HCT116 (cell line): Measurements from ENCODE around the gene CISD3. TPM values are rescaled to one million over a fixed set of nuclear protein-coding genes. Genes with fewer than 3 reads are reported as not detected.

Source experiments
- ATAC-seq: fragments of 200-7000 bp; cut with Tn5 transposase; 2 replicates; pipeline ENCODE4 v1.9.1; 2020; ENCODE audit warnings: mild to moderate bottlenecking, moderate library complexity
- BruUV-seq: library from RNA; stranded (reverse); fragments of 400-500 nt; replicated peaks from 2 replicates; lab custom pipeline; 2021; lab: Mats Ljungman, UMichigan
- CTCF ChIA-PET: fragments of 300-600 bp; sonication (Branson Sonifier 250); formaldehyde crosslinking; loops from one replicate; lab custom pipeline; 2021; ENCODE audit warnings: antibody characterized with exemption; lab: Charles Lee
- POLR2A ChIA-PET: fragments of 300-600, 350-600 bp; sonication (Branson Sonifier 250); formaldehyde crosslinking; loops from one replicate; lab custom pipeline; 2021; ENCODE audit warnings: antibody characterized with exemption; lab: Charles Lee
- RAD21 ChIA-PET, 2 experiments: fragments of 300-600 bp; sonication (Branson Sonifier 250); formaldehyde crosslinking; loops; one replicate each; lab custom pipeline; 2023; ENCODE audit warnings: low total read pairs in 2 of 2; ENCODE audit not compliant: uncharacterized antibody in 2 of 2, unreplicated experiment in 2 of 2, low non-redundant PET in 1 of 2; lab: Charles Lee
- DNase-seq: peaks from one replicate; pipeline ENCODE4 v3.0.0-alpha.2; 2010; ENCODE audit warnings: low read depth, low spot score
- H2AFZ ChIP-seq: fragments of 200-600 bp; shearing (Covaris generic), sonication (generic); 2 replicates; pipeline ENCODE4 v1.6.1; 2017; ENCODE audit warnings: low read depth, mixed run types, mixed read lengths, antibody characterized with exemption, low read length; ENCODE audit not compliant: poor library complexity, severe bottlenecking
- H3K27ac ChIP-seq: 2 replicates; pipeline ENCODE4 v1.5.1; 2012; ENCODE audit warnings: low read depth, low read length
- H3K27me3 ChIP-seq: fragments of 200-600 bp; sonication (generic); 2 replicates; pipeline ENCODE4 v1.6.1; 2016; ENCODE audit warnings: mixed run types, low read length, mixed read lengths; ENCODE audit not compliant: insufficient read depth
- H3K36me3 ChIP-seq, 2 experiments: fragments of 200-500 bp in 1 of 2; fragments of 200-600 bp in 1 of 2; sonication (Bioruptor generic) in 1 of 2; sonication (generic) in 1 of 2; 2 replicates each; pipeline versions ENCODE4 v1.5.1 to v1.6.1; 2014 to 2016; ENCODE audit warnings: low read length in 2 of 2, inconsistent platforms in 1 of 2, mixed read lengths in 1 of 2, mixed run types in 1 of 2; ENCODE audit not compliant: insufficient read depth in 2 of 2, control insufficient read depth in 1 of 2
- H3K4me1 ChIP-seq, 2 experiments: fragments of 200-600 bp in 1 of 2; sonication (generic) in 1 of 2; 2 replicates each; pipeline versions ENCODE4 v1.5.1 to v1.6.1; 2012 to 2017; ENCODE audit warnings: low read length in 2 of 2, inconsistent platforms in 1 of 2, mild to moderate bottlenecking in 1 of 2, mixed read lengths in 1 of 2, mixed run types in 1 of 2, moderate library complexity in 1 of 2; ENCODE audit not compliant: insufficient read depth in 2 of 2, control insufficient read depth in 1 of 2
- H3K4me2 ChIP-seq: fragments of 200-600 bp; sonication (generic); 2 replicates; pipeline ENCODE4 v1.6.1; 2017; ENCODE audit warnings: mixed run types, low read length, mixed read lengths
- H3K4me3 ChIP-seq, 2 experiments: fragments of 200-600 bp in 1 of 2; sonication (generic) in 1 of 2; replicated peaks in 1 of 2; 2 replicates each; pipeline ENCODE4 v1.5.1; 2011 to 2016; ENCODE audit warnings: low read length in 2 of 2, control low read depth in 1 of 2, low read depth in 1 of 2, mild to moderate bottlenecking in 1 of 2, mixed read lengths in 1 of 2, mixed run types in 1 of 2
- H3K79me2 ChIP-seq: fragments of 200-600 bp; sonication (generic); 2 replicates; pipeline ENCODE4 v1.6.1; 2017; ENCODE audit warnings: mild to moderate bottlenecking, mixed run types, low read length, moderate library complexity, mixed read lengths; ENCODE audit not compliant: insufficient read depth
- H3K9ac ChIP-seq: fragments of 200-600 bp; sonication (generic); 2 replicates; pipeline ENCODE4 v1.6.1; 2016; ENCODE audit warnings: low read length, mixed read lengths
- H3K9me2 ChIP-seq: fragments of 200-600 bp; sonication (generic), shearing (Covaris generic); 2 replicates; pipeline ENCODE4 v1.6.1; 2017; ENCODE audit warnings: mixed run types, mild to moderate bottlenecking, moderate library complexity; ENCODE audit not compliant: insufficient read depth
- H3K9me3 ChIP-seq, 2 experiments: fragments of 200-500 bp in 1 of 2; fragments of 200-600 bp in 1 of 2; sonication (Bioruptor generic) in 1 of 2; sonication (generic) in 1 of 2; 2 replicates each; pipeline ENCODE4 v1.6.1; 2014 to 2017; ENCODE audit warnings: low read length in 2 of 2, mixed read lengths in 2 of 2, inconsistent platforms in 1 of 2, low read depth in 1 of 2, mild to moderate bottlenecking in 1 of 2, mixed run types in 1 of 2, moderate library complexity in 1 of 2; ENCODE audit not compliant: control insufficient read depth in 1 of 2, insufficient read depth in 1 of 2
- H4K20me1 ChIP-seq: fragments of 200-600 bp; sonication (generic), shearing (Covaris generic); 2 replicates; pipeline ENCODE4 v1.6.1; 2017; ENCODE audit warnings: mixed run types, mild to moderate bottlenecking, moderate library complexity; ENCODE audit not compliant: insufficient read depth
- ATF3 ChIP-seq: IDR thresholded peaks from 2 replicates; pipeline ENCODE4 v1.6.1; 2012
- CBX3 ChIP-seq: IDR thresholded peaks from 2 replicates; pipeline ENCODE4 v1.6.1; 2012; ENCODE audit warnings: low read depth
- CTCF ChIP-seq, 3 experiments: fragments of 200-600 bp in 1 of 3; sonication (generic) in 1 of 3; IDR thresholded peaks in 2 of 3; conservative IDR thresholded peaks in 1 of 3; 2 replicates each; pipeline ENCODE4 v1.5.1; 2012 to 2017; ENCODE audit warnings: low read depth in 2 of 3, low read length in 2 of 3, antibody characterized with exemption in 1 of 3, borderline replicate concordance in 1 of 3, control low read depth in 1 of 3, mild to moderate bottlenecking in 1 of 3, mixed read lengths in 1 of 3, mixed run types in 1 of 3, moderate library complexity in 1 of 3; ENCODE audit not compliant: insufficient read depth in 1 of 3
- EGR1 ChIP-seq: IDR thresholded peaks from 2 replicates; pipeline ENCODE4 v1.6.1; 2012; ENCODE audit warnings: low read depth
- FOSL1 ChIP-seq: IDR thresholded peaks from 2 replicates; pipeline ENCODE4 v1.6.1; 2012; ENCODE audit warnings: low read depth
- JUND ChIP-seq: IDR thresholded peaks from 2 replicates; pipeline ENCODE4 v1.6.1; 2012
- MAX ChIP-seq: IDR thresholded peaks from 2 replicates; pipeline ENCODE4 v1.6.1; 2012
- POLR2A ChIP-seq: IDR thresholded peaks from 2 replicates; pipeline ENCODE4 v1.7.0; 2011; ENCODE audit warnings: borderline replicate concordance; ENCODE audit not compliant: insufficient read depth, insufficient read length; ENCODE audit errors: extremely low read depth
- POLR2AphosphoS5 ChIP-seq: IDR thresholded peaks from 2 replicates; pipeline ENCODE4 v1.6.1; 2011; ENCODE audit warnings: mild to moderate bottlenecking, low read depth, low read length, moderate library complexity
- RAD21 ChIP-seq: IDR thresholded peaks from 2 replicates; pipeline ENCODE4 v1.6.1; 2012; ENCODE audit warnings: low read depth, mild to moderate bottlenecking
- SIN3A ChIP-seq: IDR thresholded peaks from 2 replicates; pipeline ENCODE4 v1.6.1; 2012; ENCODE audit warnings: low read depth
- SP1 ChIP-seq: IDR thresholded peaks from 2 replicates; pipeline ENCODE4 v1.6.1; 2012; ENCODE audit warnings: low read depth
- SRF ChIP-seq: IDR thresholded peaks from 2 replicates; pipeline ENCODE4 v1.6.1; 2012; ENCODE audit warnings: low read depth
- TCF7L2 ChIP-seq: IDR thresholded peaks from 2 replicates; pipeline ENCODE4 v1.7.0; 2011; ENCODE audit warnings: borderline replicate concordance, inconsistent platforms; ENCODE audit not compliant: insufficient read depth, insufficient read length; ENCODE audit errors: extremely low read depth
- ZBTB33 ChIP-seq: IDR thresholded peaks from 2 replicates; pipeline ENCODE4 v1.6.1; 2011; ENCODE audit warnings: mild to moderate bottlenecking, low read length, moderate library complexity; ENCODE audit not compliant: insufficient replicate concordance; ENCODE audit errors: extremely low read depth
- ZFX ChIP-seq: fragments of 450-650 bp; IDR thresholded peaks from 2 replicates; pipeline ENCODE4 v1.6.1; 2017
- ZNF274 ChIP-seq: fragments of 200-500 bp; sonication (Bioruptor generic); IDR thresholded peaks from 2 replicates; pipeline ENCODE4 v1.6.1; 2014; ENCODE audit warnings: mild to moderate bottlenecking, low read depth, low read length, inconsistent platforms
- intact Hi-C: fragments of 100-400 bp; cut with micrococcal nuclease; formaldehyde crosslinking; loops from 2 replicates; pipeline ENCODE4 v1.10.0; 2022
- total RNA-seq: library from RNA; stranded (reverse); gene quantifications from one replicate; pipeline ENCODE4 v1.2.1, GENCODE V29; 2021; ENCODE audit not compliant: unreplicated experiment

CISD3 gene
- total RNA-seq, 1 experiment from 2014 or later, result 50.2 TPM

- Histone ChIP-seq H3K36me3 (peaks cover under 1 to 10% of the 10 kb centered on the region in 2 experiments; a peak in 2 of 4 replicates), H3K79me2 (peaks cover 69% of the 10 kb centered on the region), H3K4me1 (peaks cover 33 to 63% of the 10 kb centered on the region in 2 experiments), H3K4me2 (peak overlapping the region; percentile 94), H3K9me3 (no peaks in the 10 kb centered on the region), H4K20me1 (no peaks in the 10 kb centered on the region), H3K9me2 (no peaks in the 10 kb centered on the region), H3K27me3 (no peaks in the 10 kb centered on the region), H2AFZ (no peak overlapping the region), H3K4me3 (peak overlapping the region; percentile 99 to 100), H3K27ac (peak overlapping the region; percentile 100), H3K9ac (peak overlapping the region; percentile 93)
- RAD21 ChIA-PET, result no interaction called here
- BruUV-seq, result TSS peak; percentile 74
- CTCF ChIA-PET, result interaction anchor here (0.9 to 1.8 kb wide), 3 partner anchors 13 to 233 kb away, joined by 3 to 5 read pairs (median 3); no protein-coding TSS in a partner anchor
- intact Hi-C loops, result loop anchor here (5.0 kb wide), 4 partner anchors 48 to 118 kb away; partner anchors contain the start of genes PIP4K2B and RPL23
- POLR2A ChIA-PET, result interaction anchor here (1.0 to 1.2 kb wide), 2 partner anchors 72 to 122 kb away, joined by 3 to 5 read pairs; no protein-coding TSS in a partner anchor
- ATAC-seq, result peak; percentile 42
- TF ChIP-seq CBX3, result no peak
- TF ChIP-seq POLR2AphosphoS5, result peak; percentile 95
- TF ChIP-seq ZBTB33, result peak; percentile 19
- TF ChIP-seq FOSL1, result no peak
- TF ChIP-seq SRF, result no peak
- peak; percentile 92 for TF ChIP-seq EGR1
- TF ChIP-seq SIN3A, result peak; percentile 75
- TF ChIP-seq RAD21, result no peak
- TF ChIP-seq ZNF274, result no peak
- peak; percentile 83 for TF ChIP-seq MAX
- TF ChIP-seq SP1, result peak; percentile 69
- no peak for TF ChIP-seq ATF3
- TF ChIP-seq CTCF (IDR thresholded peaks at IDR 0.05 in 2 of 3, conservative IDR thresholded peaks at IDR 0.05 in 1 of 3; ENCODE audit: borderline replicate concordance in 1 of 3, insufficient read depth in 1 of 3, low read depth in 2 of 3, low read length in 2 of 3), result no peak
- no peak for TF ChIP-seq JUND
- peak; percentile 86 for TF ChIP-seq ZFX
- peak; percentile 32 for TF ChIP-seq TCF7L2
- TF ChIP-seq POLR2A, result peak; percentile 94
- DNase-seq, result peak; percentile 56
Measured at GRCh38 chr17:38749223-38750043, 19.3 kb downstream of the CISD3 start.
